ENCODE data around the gene TCF12.

The TCF12 gene

DNA sequence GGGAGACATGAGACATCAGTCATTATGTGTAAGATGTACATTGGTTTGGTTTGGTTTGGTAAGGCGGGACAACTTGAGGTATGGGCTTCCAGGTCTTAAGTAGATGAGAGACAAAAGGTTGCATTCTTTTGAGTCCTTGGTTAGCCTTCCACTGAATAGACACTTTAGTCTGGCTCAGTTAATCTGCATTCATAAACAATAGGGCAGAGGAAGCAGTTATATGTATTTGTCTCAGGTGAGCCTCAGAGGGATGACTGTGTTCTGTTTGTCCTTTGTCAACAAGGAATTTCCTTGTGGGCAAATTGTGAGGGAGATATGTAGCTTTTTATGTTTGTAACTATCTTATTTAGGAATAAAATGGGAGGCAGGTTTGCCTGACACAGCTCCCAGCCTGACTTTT lies 50.4 kb downstream of the TCF12 start:
- DNase-seq = no peak
- H3K36me3 ChIP-seq = no peaks in the 10 kb centered on the region
- no peaks in the 10 kb centered on the region for H3K27me3 ChIP-seq
- H3K9me3 ChIP-seq = no peaks in the 10 kb centered on the region
- peaks cover 8% of the 10 kb centered on the region for H3K4me1 ChIP-seq
- no peak overlapping the region for H3K4me3 ChIP-seq (ENCODE audit: low read depth, low read length)
- TF ChIP-seq, protein P1, sequence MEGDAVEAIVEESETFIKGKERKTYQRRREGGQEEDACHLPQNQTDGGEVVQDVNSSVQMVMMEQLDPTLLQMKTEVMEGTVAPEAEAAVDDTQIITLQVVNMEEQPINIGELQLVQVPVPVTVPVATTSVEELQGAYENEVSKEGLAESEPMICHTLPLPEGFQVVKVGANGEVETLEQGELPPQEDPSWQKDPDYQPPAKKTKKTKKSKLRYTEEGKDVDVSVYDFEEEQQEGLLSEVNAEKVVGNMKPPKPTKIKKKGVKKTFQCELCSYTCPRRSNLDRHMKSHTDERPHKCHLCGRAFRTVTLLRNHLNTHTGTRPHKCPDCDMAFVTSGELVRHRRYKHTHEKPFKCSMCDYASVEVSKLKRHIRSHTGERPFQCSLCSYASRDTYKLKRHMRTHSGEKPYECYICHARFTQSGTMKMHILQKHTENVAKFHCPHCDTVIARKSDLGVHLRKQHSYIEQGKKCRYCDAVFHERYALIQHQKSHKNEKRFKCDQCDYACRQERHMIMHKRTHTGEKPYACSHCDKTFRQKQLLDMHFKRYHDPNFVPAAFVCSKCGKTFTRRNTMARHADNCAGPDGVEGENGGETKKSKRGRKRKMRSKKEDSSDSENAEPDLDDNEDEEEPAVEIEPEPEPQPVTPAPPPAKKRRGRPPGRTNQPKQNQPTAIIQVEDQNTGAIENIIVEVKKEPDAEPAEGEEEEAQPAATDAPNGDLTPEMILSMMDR (IDR thresholded peaks at IDR 0.05; ENCODE audit: low read depth, low read length) = no peak

DNA sequence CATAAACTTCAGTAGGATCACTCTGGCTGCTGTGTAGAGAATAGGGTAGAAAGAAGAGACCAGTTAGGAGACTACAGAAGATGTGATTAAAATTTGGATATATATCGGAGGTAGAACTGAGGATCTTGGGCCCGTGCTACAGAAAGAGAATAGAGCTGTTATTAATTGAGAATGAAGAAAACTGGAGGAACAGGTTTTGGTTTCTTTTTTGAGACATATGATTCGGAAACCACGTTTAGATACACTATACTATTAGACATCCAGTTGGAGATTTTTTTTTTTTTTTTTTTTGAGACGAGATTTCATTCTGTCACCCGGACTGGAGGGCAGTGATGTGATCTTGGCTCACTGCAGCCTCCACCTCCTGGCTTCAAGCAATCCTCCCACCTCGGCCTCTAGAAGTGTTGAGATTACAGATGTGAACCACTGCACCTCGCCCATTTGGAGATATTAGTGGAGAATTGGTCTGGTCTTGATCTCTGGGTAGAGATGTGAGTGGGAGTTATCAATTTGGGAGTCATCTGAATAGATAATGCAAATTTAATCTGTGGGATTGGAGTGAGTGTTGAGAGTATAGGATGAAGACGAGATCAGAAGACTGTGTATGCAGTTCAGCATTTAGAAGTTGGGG lies 50.9 kb downstream of the TCF12 start:
- no peak for DNase-seq
- Histone ChIP-seq H3K4me3 (ENCODE audit: low read depth, low read length) (no peak overlapping the region), H3K4me1 (peaks cover 8% of the 10 kb centered on the region), H3K36me3 (no peaks in the 10 kb centered on the region), H3K9me3 (no peaks in the 10 kb centered on the region), H3K27me3 (no peaks in the 10 kb centered on the region)
- TF ChIP-seq, protein P1 (IDR thresholded peaks at IDR 0.05; ENCODE audit: low read depth, low read length) = no peak

DNA sequence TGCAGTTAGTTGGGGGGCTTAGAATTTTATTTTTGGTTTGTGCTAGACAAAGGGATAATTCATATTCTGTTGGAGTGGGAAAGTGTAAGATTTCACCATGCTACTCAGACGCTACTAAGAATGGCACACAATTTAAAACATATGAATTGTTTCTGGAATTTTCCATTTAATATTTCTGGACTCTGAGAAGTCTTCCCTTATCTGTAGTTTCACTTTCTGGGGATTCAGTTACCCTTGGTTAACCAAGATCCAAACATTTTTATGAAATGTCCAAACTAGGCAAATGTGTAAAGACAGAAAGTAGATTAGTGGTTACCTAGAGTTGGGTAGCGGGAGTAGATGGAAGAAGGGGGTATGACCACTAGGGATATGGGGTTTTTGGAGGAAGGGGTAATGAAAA lies 53.1 kb downstream of the TCF12 start:
- H3K4me3 ChIP-seq (ENCODE audit: low read depth, low read length) = no peak overlapping the region
- peaks cover 8% of the 10 kb centered on the region for H3K4me1 ChIP-seq
- no peak for DNase-seq
- no peaks in the 10 kb centered on the region for H3K9me3 ChIP-seq
- no peaks in the 10 kb centered on the region for H3K36me3 ChIP-seq
- H3K27me3 ChIP-seq = no peaks in the 10 kb centered on the region
- TF ChIP-seq, protein P1 (IDR thresholded peaks at IDR 0.05; ENCODE audit: low read depth, low read length) = no peak

DNA sequence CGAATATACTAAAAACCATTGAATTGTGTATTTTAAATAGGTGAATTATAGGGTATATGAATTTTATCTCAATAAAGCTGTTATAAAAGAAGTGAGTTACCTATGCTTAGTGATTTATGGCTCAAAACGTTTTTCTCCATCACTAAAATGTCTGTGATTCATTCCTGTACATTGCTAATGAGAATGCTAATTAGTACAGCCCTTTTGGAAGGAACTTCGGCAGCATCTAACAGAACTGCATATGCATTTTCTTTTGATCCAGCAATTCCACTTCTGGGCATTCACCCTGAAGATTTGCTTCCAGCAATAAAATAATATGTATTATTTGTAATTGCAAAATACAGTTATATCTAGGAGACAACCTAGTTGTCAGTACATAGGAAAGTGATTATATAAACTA lies 53.6 kb downstream of the TCF12 start:
- Histone ChIP-seq H3K36me3 (no peaks in the 10 kb centered on the region), H3K9me3 (no peaks in the 10 kb centered on the region), H3K27me3 (no peaks in the 10 kb centered on the region), H3K4me3 (ENCODE audit: low read depth, low read length) (no peak overlapping the region), H3K4me1 (peaks cover 8% of the 10 kb centered on the region)
- TF ChIP-seq, protein P1 (IDR thresholded peaks at IDR 0.05; ENCODE audit: low read depth, low read length) = no peak
- DNase-seq = no peak

DNA sequence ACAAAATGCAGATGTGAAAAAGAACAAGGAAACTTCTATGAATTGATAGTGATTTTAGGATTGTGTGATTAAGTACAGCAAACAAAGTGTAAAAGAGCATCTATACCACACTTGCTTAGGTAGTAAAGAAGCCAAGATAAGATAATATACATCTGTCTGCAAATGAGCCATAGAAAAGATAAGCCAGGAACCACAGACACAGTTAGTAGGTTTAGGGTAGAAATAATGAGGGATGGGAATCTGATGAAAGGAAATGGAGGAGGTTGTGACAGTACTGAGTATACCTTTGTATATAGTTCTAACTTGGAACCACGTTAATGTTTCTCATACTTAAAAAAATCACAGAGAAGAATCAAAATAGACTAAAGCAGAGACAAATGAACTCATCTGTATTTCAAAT lies 54.0 kb downstream of the TCF12 start:
- H3K4me1 ChIP-seq = peaks cover 8% of the 10 kb centered on the region
- no peaks in the 10 kb centered on the region for H3K27me3 ChIP-seq
- no peak overlapping the region for H3K4me3 ChIP-seq (ENCODE audit: low read depth, low read length)
- TF ChIP-seq, protein P1 (IDR thresholded peaks at IDR 0.05; ENCODE audit: low read depth, low read length) = no peak
- H3K9me3 ChIP-seq = no peaks in the 10 kb centered on the region
- no peak for DNase-seq
- no peaks in the 10 kb centered on the region for H3K36me3 ChIP-seq

DNA sequence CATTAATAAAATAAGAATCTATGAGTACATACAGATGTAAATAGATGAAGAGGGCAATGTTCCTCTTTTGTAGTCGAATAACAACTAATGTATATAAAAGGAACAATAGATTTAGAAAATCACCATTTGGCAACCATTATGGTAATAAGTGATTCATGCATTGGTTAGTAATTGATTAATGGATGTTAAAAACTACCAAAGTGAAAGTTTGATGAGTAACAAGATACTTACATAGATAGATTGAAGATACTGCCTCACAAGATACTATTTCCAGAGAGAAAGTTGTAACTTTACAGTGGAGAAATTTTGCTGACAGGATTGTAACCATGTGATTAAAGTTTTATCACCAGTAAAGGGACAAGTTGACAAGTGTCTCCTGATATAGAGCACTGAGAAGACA lies 55.0 kb downstream of the TCF12 start:
- peaks cover 8% of the 10 kb centered on the region for H3K4me1 ChIP-seq
- H3K4me3 ChIP-seq (ENCODE audit: low read depth, low read length) = no peak overlapping the region
- TF ChIP-seq, protein P1 (IDR thresholded peaks at IDR 0.05; ENCODE audit: low read depth, low read length) = no peak
- no peak for DNase-seq
- no peaks in the 10 kb centered on the region for H3K27me3 ChIP-seq
- H3K36me3 ChIP-seq = no peaks in the 10 kb centered on the region
- no peaks in the 10 kb centered on the region for H3K9me3 ChIP-seq
